ENCODE results near the gene PEX7.

- TF ChIP-seq CTCF (IDR thresholded peaks at IDR 0.05; ENCODE audit: low read depth, low read length, poor library complexity, severe bottlenecking), result no peak
- TF ChIP-seq EZH2phosphoT487 (IDR thresholded peaks at IDR 0.05; ENCODE audit: borderline replicate concordance, low read length), result no peak
Measured at GRCh38 chr6:136955123-136955522, 132.7 kb downstream of the PEX7 start.
